ENCODE measurements around the gene NHEJ1. TPM values are rescaled to one million over a fixed set of nuclear protein-coding genes. Genes with fewer than 3 reads are reported as not detected.

The NHEJ1 gene
- polyA plus RNA-seq, 3 donors from 2014 or later = 19.2 to 33.3 (median 21.9) TPM

GRCh38 chr2:219177552-219178376, 17.1 kb upstream of the NHEJ1 start, which contains the start of gene RETREG2:
Gene RETREG2 (plus strand): TSS chr2:219178275. CDS start chr2:219178353, 78 bp downstream.
- Mint-ChIP-seq H3K27ac (peak within 1 kb of the TSS; percentile 98 to 100 (median 98)), H3K9me3 (no peaks in the 10 kb centered on the region), H3K4me3 (peak within 1 kb of the TSS; percentile 90 to 97 (median 97)), H3K36me3 (peaks cover 11 to 33% (median 11%) of the 10 kb centered on the region in 3 donors), H3K4me1 (peaks cover 46 to 58% of the 10 kb centered on the region in 2 donors), H3K27me3 (ENCODE audit: low read depth in 3 of 3) (peaks cover 16 to 28% (median 18%) of the 10 kb centered on the region in 3 donors)
- DNase-seq = peak; percentile 84 to 90 (median 88)

- Mint-ChIP-seq H3K36me3 (peaks cover 11 to 38% (median 11%) of the 10 kb centered on the region in 3 donors), H3K4me3 (peak within 1 kb of the TSS; percentile 90 to 97 (median 97)), H3K27me3 (ENCODE audit: low read depth in 3 of 3) (peaks cover 16 to 28% (median 18%) of the 10 kb centered on the region in 3 donors), H3K9me3 (no peaks in the 10 kb centered on the region), H3K27ac (peak within 1 kb of the TSS; percentile 98 to 100 (median 98)), H3K4me1 (peaks cover 46 to 58% of the 10 kb centered on the region in 2 donors)
- DNase-seq = peak; percentile 92 to 94 (median 93)
Measured at GRCh38 chr2:219176818-219177551, 16.4 kb upstream of the NHEJ1 start, which contains the start of gene CNPPD1. Gene CNPPD1 (minus strand): TSS chr2:219176925. CDS start chr2:219176828, 97 bp downstream.

GRCh38 chr2:219175928-219176817, 15.6 kb upstream of the NHEJ1 start:
- H3K4me3 Mint-ChIP-seq = peak overlapping the region; percentile 83 to 97 (median 90)
- H3K36me3 Mint-ChIP-seq = peaks cover 8 to 35% (median 8%) of the 10 kb centered on the region in 3 donors
- peak overlapping the region; percentile 81 to 100 (median 90) for H3K27ac Mint-ChIP-seq
- peaks cover 16 to 28% (median 18%) of the 10 kb centered on the region in 3 donors for H3K27me3 Mint-ChIP-seq (ENCODE audit: low read depth in 3 of 3)
- DNase-seq = peak in 1 of 3 donors; percentile 6
- H3K9me3 Mint-ChIP-seq = no peaks in the 10 kb centered on the region
- peaks cover 46 to 58% of the 10 kb centered on the region in 2 donors for H3K4me1 Mint-ChIP-seq

- H3K36me3 Mint-ChIP-seq = peaks cover 8 to 28% (median 8%) of the 10 kb centered on the region in 3 donors
- peaks cover 41 to 52% of the 10 kb centered on the region in 2 donors for H3K4me1 Mint-ChIP-seq
- H3K4me3 Mint-ChIP-seq = peak overlapping the region; percentile 83 to 90 (median 85)
- peak overlapping the region; percentile 81 to 100 (median 90) for H3K27ac Mint-ChIP-seq
- no peaks in the 10 kb centered on the region for H3K9me3 Mint-ChIP-seq
- no peak for DNase-seq
- peaks cover 16 to 28% (median 18%) of the 10 kb centered on the region in 3 donors for H3K27me3 Mint-ChIP-seq (ENCODE audit: low read depth in 3 of 3)
Measured at GRCh38 chr2:219175486-219175885, 14.9 kb upstream of the NHEJ1 start.

- peak overlapping the region in 4 of 6 donors; percentile 37 to 73 (median 50) for H3K27ac Mint-ChIP-seq
Measured at GRCh38 chr2:219174801-219175200, 14.2 kb upstream of the NHEJ1 start.

GRCh38 chr2:219174146-219174545, 13.5 kb upstream of the NHEJ1 start:
- Mint-ChIP-seq H3K4me1 (peaks cover 35 to 39% of the 10 kb centered on the region in 2 donors), H3K27ac (peak overlapping the region; percentile 37 to 74 (median 59)), H3K4me3 (peak overlapping the region; percentile 28 to 52 (median 40)), H3K9me3 (no peaks in the 10 kb centered on the region), H3K27me3 (ENCODE audit: low read depth in 3 of 3) (peaks cover 16 to 25% (median 18%) of the 10 kb centered on the region in 3 donors), H3K36me3 (peaks cover 8 to 27% (median 8%) of the 10 kb centered on the region in 3 donors)
- no peak for DNase-seq

More at GRCh38 chr2:219174801-219175200, 14.2 kb upstream of the NHEJ1 start:
- peak overlapping the region; percentile 28 to 90 (median 45) for H3K4me3 Mint-ChIP-seq
- peaks cover 39 to 45% of the 10 kb centered on the region in 2 donors for H3K4me1 Mint-ChIP-seq
- H3K27me3 Mint-ChIP-seq (ENCODE audit: low read depth in 3 of 3) = peaks cover 16 to 28% (median 18%) of the 10 kb centered on the region in 3 donors
- no peak for DNase-seq
- peaks cover 8 to 27% (median 8%) of the 10 kb centered on the region in 3 donors for H3K36me3 Mint-ChIP-seq
- H3K9me3 Mint-ChIP-seq = no peaks in the 10 kb centered on the region

GRCh38 chr2:219173176-219173575, 12.6 kb upstream of the NHEJ1 start:
- DNase-seq = no peak
- Mint-ChIP-seq H3K27me3 (ENCODE audit: low read depth in 3 of 3) (peaks cover 11 to 16% (median 12%) of the 10 kb centered on the region in 3 donors), H3K27ac (peak overlapping the region in 1 of 6 donors; percentile 39), H3K4me3 (no peak overlapping the region), H3K4me1 (peaks cover 29 to 32% of the 10 kb centered on the region in 2 donors), H3K9me3 (no peaks in the 10 kb centered on the region), H3K36me3 (peaks cover 8 to 27% (median 8%) of the 10 kb centered on the region in 3 donors)

- H3K27ac Mint-ChIP-seq = peak overlapping the region in 5 of 6 donors; percentile 22 to 80 (median 64)
- no peak for DNase-seq
- peaks cover 6 to 10% (median 6%) of the 10 kb centered on the region in 3 donors for H3K27me3 Mint-ChIP-seq (ENCODE audit: low read depth in 3 of 3)
- H3K9me3 Mint-ChIP-seq = no peaks in the 10 kb centered on the region
- peaks cover 26 to 28% of the 10 kb centered on the region in 2 donors for H3K4me1 Mint-ChIP-seq
- H3K4me3 Mint-ChIP-seq = no peak overlapping the region
- peaks cover 8 to 27% (median 8%) of the 10 kb centered on the region in 3 donors for H3K36me3 Mint-ChIP-seq
Measured at GRCh38 chr2:219172231-219173154, 11.9 kb upstream of the NHEJ1 start.

- DNase-seq = peak; percentile 37 to 52 (median 42)
- Mint-ChIP-seq H3K4me3 (no peak overlapping the region), H3K36me3 (peaks cover 8 to 31% (median 8%) of the 10 kb centered on the region in 3 donors), H3K4me1 (peaks cover 21 to 22% of the 10 kb centered on the region in 2 donors), H3K27ac (peak overlapping the region; percentile 35 to 80 (median 68)), H3K27me3 (ENCODE audit: low read depth in 3 of 3) (peaks cover 0 to 4% (median 2%) of the 10 kb centered on the region in 3 donors), H3K9me3 (no peaks in the 10 kb centered on the region)
Measured at GRCh38 chr2:219171231-219171651, 10.6 kb upstream of the NHEJ1 start.

- H3K27ac Mint-ChIP-seq = peak within 1 kb of the TSS in 2 of 6 donors; percentile 69 to 80
- peaks cover 0 to 2% (median 0%) of the 10 kb centered on the region in 3 donors for H3K27me3 Mint-ChIP-seq (ENCODE audit: low read depth in 3 of 3)
- no peak for DNase-seq
- no peak within 1 kb of the TSS for H3K4me3 Mint-ChIP-seq
- H3K36me3 Mint-ChIP-seq = peaks cover 8 to 31% (median 12%) of the 10 kb centered on the region in 3 donors
- H3K9me3 Mint-ChIP-seq = no peaks in the 10 kb centered on the region
- peaks cover 11 to 12% of the 10 kb centered on the region in 2 donors for H3K4me1 Mint-ChIP-seq
Measured at GRCh38 chr2:219169930-219170654, 9.5 kb upstream of the NHEJ1 start, which contains the start of gene SLC23A3. Gene SLC23A3 (minus strand): TSS chr2:219170029. CDS start chr2:219169984, 45 bp downstream.

GRCh38 chr2:219168932-219169331, 8.3 kb upstream of the NHEJ1 start:
- Mint-ChIP-seq H3K27ac (no peak overlapping the region), H3K9me3 (no peaks in the 10 kb centered on the region), H3K36me3 (peaks cover under 1 to 22% (median 6%) of the 10 kb centered on the region in 3 donors), H3K27me3 (ENCODE audit: low read depth in 3 of 3) (no peaks in the 10 kb centered on the region), H3K4me3 (no peak overlapping the region), H3K4me1 (peaks cover 2 to 3% of the 10 kb centered on the region in 2 donors)
- DNase-seq = no peak

Measured in immature natural killer cell (primary cell).